Measurements from ENCODE around the gene VCP.

Gene VCP

GRCh38 chr9:35014517-35014916 lies 57.9 kb downstream of the VCP start:
- DNase-seq (ENCODE audit: low spot score): no peak

- no peak for DNase-seq (ENCODE audit: low spot score)
Observed at GRCh38 chr9:35010351-35010958, 62.0 kb downstream of the VCP start.

All from globus pallidus (tissue), 1 donor.